ENCODE measurements around the gene CNOT2.

- TF ChIP-seq POLR2AphosphoS5 (IDR thresholded peaks at IDR 0.05; ENCODE audit: borderline replicate concordance, low read depth, low read length) (no peak), EZH2 (IDR thresholded peaks at IDR 0.05) (no peak), FOXP2 (optimal IDR thresholded peaks at IDR 0.05; ENCODE audit: control extremely low read depth, extremely low read length, insufficient read depth) (no peak)
These were observed 154.8 kb downstream of the CNOT2 start for GRCh38 chr12:70398002-70398401.
